Stimulated activated CD8-positive, alpha-beta memory T cell treated with anti-CD3 and anti-CD28 coated beads, Interleukin-7, amount 100 ng/mL, for 1 hour (primary cell): ENCODE data around the gene HDAC8.

Source experiments
- DNase-seq, 2 donors: peaks; one replicate each; pipeline ENCODE4 v3.0.0-alpha.2; 2020; ENCODE audit warnings: low read depth in 2 of 2

HDAC8 gene

DNA sequence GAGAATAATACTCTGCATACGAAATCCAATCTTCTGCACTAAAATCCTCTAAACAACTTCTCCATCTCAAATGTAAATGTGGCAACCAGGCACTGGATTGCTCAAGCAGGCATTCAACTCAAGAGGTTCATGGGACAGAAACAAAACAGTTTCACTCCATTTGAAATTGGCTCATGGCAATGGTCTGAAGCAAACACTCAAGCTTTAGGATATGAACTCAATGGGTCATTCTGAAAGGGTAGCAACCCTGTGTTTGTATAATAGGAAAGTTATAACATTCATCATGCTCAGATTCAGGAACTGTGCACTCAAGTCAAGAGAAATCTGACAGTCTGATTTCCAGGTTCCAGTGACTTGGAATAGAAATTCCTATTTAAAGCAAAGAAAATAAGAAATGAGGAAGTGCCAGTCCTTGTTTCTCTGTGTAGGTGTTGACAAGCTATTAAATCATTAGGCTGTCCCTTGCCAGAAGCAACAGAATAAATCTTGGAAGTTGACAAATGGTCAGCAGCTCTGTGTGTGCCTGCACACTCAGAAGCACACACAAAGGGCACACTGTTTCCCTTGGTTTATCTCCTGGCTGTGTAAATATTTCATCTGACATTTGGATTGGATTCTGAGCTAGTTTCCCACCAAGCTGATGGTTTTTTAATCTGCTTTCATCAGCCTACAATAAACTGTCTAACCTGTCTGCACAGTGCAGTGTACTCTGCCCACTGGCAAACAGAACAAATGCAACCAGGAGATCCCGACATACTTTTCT, 191.0 kb downstream of the HDAC8 start:
- DNase-seq = no peak

DNA sequence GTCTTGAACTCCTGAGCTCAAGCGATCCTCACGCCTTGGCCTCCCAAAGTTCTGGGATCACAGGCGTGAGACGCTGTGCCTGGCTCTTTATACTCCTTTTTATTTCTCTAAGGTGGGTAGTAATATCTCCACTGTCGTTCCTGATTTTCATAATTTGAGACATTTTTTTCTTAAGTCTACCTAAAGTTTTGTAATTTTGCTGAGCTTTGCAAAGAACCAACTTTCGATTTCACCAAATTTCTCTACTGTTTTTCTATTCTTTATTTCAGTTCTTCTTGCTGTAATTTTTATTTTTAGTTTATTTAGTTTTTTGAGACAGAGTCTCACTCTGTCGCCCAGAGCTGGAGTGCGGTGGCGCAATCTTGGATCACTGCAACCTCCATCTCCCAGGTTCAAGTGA, 196.5 kb downstream of the HDAC8 start:
- no peak for DNase-seq

DNA sequence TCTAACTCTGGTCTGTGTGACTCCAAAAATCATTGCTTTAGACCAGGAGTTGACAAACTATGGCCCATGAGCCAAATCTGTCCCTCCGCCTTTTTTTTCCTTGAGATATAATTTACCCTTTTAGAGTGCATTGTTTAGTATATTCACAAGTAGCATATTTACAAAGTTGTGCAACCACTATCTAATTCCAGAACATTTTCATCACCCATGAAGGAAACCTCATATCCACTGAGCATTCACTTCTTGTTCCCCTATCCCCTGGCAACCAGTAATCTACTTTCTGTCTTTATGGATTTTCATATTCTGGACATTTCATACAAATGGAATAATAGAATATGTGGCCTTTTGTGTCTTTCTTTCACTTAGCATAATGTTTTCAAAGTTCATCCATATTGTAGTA, 199.5 kb downstream of the HDAC8 start:
- no peak for DNase-seq

DNA sequence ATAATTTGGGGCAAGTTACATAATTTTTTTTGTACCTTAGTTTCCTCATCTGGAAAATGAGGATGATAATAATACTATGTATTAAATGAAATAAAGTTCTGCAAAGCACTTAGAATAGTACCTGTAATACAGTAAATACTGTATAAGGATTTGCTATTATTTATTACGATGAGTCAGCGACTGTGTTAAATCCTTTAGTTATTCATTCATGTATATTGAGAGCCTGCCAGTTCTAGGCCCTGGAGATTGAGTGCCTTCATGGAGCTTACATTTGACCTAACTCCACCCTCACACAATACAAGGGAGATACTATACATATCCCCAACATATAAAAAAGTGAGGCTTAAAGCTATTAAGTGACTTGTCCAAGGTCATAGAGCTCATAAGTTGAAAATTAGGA, 199.9 kb downstream of the HDAC8 start:
- DNase-seq = no peak

DNA sequence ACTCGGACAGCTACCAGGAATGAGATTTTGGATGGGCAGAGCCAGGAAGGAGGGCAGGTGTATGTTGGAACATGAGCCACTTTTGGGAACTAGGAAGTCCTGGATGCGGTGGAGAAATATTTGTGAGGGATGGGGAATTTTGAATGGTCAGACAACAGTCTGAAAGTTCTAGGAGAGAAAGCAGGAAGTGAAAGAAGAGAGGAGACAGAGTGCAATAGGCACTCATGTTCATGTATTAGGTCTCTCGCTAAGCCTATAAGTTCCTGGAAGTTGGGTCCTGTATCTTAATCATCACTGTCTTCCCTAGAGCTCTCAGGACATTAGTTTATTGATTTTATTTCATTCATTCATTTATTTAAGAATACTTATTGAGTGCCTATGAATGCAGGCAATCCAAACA, 201.2 kb downstream of the HDAC8 start:
- DNase-seq = no peak

DNA sequence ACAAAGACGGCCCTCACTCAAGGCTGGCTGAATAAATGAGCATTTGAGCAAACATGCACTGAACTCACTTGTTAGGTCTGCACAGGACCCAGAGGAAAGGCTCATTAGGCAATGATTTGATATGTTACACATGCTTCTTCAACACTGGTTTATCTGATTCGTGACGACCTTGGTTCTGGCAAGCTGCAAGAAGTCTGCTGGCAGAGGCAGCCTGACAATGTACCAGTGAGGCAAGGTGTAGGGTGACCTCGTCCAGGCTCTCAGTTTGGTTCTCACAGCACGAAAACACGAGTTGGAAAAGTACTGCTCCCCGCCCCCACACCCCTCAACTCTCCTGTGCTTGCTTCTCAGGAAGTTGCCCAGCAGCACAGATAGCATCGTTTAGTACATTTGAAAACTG, 203.8 kb downstream of the HDAC8 start:
- DNase-seq = no peak

DNA sequence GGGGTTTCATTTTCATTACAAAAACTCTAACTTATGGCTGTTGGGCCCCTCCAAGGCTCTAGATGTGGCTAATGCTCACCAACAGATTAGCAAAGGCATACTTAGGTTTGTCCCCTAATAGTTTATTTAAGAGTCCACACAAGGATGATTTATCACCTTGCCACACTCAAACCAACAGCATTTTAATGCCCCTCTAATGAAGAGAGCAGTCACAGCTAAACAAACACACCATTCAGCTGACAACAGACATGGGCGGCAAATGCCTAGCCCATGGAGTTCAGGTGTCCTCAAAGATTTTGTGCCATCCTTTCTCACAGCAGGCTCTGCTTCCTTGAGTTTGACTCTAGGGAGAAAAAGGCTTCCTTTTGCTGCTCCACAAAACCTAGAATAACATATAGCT, 205.1 kb downstream of the HDAC8 start:
- no peak for DNase-seq

DNA sequence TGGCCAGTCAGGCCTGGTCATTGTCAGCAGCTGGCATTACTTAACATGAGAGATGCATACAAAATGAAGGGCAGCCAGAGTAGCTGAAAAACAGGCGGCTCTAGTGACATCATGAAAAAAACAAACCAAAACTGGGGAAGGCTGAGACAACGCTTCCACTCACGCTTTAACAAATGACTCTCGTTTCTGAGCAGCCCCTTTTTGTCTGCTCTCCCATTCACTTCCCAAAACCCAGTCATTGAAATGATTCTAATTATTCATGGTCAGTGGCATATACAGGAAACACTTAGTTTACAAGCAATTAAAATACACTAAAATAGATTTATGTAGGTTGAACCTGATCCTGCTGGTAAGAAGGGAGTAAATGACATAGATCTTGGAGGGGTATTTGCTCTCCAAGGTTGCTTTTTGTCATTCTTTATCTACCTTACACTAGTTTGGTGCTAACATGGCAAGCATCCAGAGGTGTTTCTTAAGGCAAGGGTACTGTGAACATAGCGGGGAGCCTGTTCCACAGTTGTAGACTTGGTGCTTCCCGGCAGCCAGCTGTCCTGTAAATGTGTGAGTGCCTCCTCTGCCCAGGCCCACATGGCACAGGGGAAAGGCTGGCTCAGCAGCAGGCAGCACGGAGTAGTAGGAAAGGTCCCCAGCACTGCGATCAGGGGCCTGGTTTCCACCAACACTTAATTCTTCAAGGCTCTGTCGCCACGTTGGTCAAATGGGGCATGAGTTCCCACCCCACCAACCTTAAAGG, 205.8 kb downstream of the HDAC8 start:
- DNase-seq = no peak

DNA sequence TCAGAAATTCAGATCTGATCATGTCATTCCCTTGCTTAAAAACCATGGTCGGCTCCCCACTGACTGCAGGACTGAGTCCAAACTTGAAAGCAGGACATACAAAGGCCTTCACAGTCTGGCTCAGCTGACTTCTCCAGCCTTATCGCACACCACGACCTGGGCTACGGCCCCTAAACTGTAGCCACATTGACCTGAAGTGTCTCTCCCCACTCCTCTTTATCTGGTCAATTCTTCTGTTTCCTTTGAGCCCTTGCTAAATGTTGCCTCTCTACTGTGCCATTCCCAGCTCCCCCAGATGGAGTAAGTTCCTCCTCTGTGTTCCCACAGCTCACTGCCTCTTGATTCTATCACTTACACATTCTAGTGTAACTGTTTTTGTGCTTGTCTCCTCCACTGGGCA, 206.5 kb downstream of the HDAC8 start:
- DNase-seq = no peak

DNA sequence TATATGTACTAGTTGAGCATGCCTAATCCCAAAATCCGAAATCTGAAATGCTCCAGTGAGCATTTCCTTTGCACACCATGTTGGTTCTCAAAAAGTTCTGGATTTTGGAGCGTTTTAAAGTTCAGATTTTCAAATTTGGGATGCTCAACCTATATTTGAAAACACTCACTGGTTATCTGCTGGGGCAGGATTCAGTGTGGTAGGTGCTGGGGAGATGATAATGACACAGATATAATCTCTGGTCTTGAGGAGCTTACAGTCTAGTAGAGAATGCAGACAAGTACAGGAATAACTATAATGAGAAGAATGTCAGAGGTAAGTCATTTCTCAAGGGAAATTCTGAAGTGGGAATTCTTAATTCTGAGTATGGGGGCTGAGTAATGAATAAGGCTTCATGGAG, 207.5 kb downstream of the HDAC8 start:
- no peak for DNase-seq

DNA sequence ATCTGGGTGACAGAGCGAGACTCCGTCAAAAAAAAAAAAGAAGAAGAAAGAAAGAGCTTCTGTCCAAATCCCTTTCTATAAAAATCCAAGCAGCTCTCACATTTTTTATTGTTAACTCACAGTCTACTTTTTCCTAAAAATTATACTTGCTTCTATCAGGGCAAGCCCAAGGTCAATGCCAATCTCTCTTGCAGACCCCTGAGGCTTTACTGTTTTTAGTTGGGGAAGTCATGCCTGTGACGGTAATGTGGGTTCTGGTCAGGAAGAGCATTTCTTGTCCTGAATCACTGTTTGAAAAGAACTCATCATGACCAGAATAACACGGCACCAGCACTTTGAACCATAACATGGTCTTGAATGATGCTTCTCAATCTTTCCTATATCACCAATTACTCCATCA, 212.3 kb downstream of the HDAC8 start:
- no peak for DNase-seq

DNA sequence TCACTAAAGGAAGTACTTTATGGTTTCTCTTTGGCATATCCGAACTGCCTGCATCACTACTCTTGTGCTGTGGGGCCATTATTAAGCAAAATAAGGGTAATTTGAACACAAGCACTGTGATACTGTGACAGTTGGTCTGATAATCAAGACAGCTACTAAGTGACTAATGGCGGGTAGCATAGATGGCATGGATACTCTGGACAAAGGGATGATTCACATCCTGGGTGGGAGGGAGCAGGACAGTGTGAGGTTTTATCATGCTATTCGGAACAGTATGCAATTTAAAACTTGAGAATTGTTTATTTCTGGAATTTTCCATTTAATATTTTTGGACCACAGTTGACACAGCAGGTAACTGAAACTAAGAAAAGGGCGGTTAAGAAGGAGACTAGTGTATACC, 214.3 kb downstream of the HDAC8 start:
- DNase-seq = no peak

DNA sequence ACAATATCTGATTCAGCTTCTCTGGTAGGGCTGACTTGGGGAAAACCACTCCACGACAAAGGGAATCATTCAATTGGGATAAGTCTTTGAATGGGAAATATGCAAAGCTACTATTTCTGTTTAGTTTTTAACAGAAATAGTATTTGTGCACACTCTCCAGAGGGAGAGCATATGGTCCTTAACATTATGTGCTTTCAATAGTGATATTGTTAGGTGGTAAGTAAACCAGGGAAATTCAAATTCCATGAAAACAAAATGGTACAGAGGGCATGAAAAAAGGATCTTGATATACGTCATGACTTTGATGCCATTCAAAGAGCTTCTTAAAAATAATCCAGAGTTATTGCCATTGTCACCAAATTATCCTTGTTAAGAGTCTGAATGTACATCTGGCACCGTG, 219.9 kb downstream of the HDAC8 start:
- DNase-seq = no peak

DNA sequence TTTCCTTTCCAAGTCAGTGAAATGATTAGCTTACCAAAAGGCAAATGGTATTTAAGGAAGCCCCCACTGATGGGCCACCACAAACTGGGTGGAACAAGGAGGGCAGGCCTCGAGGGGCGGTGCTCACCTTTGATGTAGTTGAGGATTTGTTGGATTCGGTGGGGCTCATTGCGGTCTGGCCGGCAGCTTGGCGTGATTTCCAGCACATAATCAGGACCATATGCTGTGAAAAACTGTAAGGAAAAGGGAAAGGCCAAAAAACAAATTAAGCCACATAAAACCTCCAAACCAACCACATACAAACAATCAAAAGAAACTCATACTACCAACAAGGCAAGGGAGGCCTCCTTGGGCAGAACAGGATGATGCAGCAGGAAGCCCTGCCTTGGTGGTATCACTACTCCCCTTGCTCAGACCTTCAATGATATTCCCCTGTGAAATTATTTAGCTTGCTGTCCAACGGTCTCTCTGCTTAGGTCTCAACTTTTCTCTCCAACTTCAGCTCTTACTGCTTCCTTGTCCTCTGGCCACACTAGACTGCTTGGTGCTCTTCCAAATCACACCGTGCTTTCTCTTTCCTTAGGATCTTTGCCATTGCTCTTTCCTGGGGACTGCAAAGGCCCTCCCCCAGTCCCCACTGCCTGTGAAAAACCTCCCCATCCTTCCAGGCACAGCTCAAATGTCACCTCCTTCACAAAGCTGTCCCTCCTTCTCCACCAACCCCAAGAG, 220.9 kb downstream of the HDAC8 start:
- no peak for DNase-seq

DNA sequence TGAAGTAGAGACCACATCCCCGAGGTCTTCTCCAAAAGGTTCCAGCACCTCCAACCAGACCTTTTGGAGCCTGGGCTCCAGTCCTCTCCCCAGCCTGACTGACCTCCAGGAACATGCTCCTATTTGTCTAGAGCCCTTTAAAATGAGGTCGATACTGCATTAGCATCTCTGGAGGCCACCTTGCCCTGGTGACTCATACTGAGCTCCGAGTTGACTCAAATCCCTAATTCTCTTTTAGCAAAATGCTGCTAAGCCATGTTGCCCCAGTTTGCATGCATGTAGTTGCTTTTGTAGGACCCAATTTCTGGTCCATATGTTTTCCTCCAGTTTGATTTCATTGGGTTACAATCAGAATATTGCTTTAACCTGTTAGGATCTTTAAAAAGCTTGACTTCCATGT, 223.5 kb downstream of the HDAC8 start:
- DNase-seq = no peak

DNA sequence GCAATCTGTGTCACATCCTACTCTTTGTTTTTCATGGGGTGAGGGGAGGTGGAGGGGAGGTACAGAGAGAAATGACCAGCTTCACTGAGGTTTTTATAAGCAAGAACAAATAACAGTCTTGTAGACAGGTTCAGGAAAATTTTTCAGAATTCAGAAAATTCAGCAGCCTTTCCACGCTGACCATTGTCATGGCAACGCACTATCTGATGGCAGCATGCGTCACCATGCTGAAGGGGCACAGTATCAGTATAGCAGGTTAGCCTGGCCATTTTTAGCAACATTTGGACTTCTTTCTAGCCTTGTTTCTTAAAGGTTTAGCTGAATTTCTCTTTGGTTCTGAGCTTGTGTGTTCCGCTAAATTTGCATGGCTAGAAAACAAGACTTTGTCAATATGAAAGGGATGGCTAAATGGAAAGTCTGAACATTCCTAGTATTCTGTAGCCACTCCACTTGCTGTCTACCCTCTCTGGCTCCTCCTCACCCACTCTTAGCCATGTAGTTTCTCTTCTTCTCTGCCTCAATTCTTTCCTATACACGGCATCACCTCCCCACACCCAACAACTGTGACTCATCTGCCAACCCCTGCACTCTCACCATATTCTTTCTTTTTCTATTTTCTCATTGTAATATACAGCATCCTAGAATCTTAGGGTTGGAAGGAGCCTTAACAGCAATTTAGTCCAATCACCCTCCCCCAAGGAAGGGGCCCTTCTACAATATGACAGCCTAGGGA, 224.2 kb downstream of the HDAC8 start:
- no peak for DNase-seq

DNA sequence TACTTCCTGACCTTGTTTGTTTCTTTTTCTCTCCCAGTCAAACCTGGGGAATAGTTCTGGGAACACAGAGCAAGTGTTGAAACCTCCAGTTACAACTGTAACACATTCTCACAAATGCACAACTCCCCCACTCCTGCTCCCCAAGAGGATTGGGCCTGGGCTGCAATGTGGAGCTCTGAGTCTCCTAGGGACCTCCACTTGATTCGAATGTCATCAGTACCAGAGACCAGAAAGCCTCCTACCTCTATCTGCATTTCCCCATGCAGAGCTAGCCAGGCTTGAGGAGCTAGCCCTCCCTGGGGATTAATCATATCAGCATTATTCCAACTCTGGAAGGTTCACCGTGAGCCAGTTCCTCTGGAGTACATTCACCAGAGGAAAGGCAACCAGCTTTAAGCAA, 225.3 kb downstream of the HDAC8 start:
- no peak for DNase-seq

DNA sequence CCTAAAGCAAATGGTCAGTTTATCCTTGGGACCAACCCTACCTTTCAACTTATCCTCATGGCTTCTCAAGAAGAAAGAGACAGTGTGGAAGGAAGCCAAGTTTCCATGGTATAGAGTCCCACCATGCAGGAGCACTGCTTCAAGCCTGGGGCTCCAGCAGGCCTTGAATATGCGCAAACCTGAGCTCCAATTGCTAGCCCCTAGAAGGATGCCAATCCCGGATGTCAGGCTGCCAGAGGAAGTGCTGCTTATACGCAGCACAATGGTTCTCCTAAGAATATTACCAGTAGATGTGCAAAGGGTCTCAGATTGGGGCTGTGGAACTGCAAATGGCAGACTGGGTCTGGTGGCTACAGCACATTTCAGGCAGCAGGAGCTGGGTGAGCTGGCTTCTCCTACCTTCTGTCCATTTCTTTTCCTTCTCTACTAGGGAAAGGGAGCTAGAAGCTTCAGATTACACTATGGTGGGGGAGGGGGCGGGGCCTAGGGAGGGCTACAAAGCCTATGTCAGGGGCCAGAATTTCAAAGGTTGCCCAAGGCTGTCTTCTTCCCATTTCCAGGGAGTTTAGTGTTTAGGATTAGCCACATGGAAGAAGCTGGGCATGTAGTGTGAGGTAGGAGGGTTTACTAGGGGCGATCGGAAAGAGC, 226.2 kb downstream of the HDAC8 start:
- no peak for DNase-seq

DNA sequence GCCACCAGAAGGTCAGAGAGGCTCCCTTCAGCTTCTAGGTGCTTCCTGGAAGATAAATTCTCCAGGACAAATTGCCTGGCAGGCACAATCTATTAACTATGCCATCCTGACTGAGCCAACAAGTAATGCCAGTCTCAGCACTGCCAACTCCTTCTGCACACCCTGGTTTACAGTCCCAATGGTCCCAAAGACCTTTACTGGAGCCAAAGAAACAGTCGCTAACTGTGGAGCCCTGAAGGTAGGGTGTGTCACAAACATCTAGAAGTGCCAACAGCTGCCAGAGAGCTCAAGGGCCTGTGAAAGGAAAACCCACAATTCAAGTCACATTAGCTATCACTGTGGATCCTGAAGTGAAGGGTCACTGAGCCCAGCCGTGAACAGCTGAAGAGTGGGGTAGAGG, 232.0 kb downstream of the HDAC8 start:
- no peak for DNase-seq

DNA sequence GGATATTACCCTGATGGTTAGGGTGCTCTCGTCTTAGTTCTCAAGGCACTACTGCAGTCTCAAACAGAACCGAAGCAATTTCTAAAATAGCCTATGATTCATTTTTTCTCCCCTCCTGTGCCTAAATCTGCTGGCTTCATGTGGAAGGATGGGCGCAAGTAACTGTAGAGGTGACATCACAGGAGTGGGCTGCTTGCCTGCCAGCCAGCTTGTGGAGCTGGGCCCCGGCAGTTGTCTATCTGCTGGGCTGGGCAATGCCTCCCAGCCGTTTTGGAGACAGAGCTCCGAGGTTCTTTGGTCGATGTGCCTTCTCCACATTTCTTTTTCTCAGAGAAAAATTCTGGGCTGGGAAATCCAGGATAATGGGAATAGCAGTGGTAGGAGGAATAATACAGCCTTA, 232.6 kb downstream of the HDAC8 start:
- DNase-seq = no peak

DNA sequence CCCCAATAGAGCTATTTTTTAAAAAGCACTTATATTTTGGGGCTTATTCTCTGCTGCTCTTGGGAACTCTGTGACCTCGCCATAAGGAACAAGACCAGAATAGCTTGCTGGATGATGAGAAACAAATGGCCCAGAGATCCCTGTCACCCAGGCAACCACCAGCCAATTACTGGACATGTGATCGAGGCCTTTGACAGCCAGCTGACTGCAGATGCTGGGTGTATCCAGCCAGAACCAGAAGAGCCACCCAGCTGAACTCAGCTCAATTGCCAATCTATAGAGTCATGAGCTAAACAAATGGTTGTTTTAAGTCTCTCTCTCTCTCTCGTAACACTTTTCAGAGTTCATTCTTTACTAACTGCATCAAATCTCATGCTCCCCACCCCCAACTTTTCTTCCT, 242.5 kb downstream of the HDAC8 start:
- DNase-seq = no peak
